ENCODE measurements around the gene PRDX4.
A peak's percentile ranks its signal among the peaks of the same experiment; 100 is the strongest.

The PRDX4 gene

GRCh38 chrX:23667239-23668177 lies at the start of gene PRDX4:
Gene PRDX4, plus strand, starts transcription at chrX:23667493. Its CDS starts 78 bp downstream, at chrX:23667571.
- peak; percentile 87 for DNase-seq (ENCODE audit: extremely low spot score)
- ChIA-PET POLR2A (interaction anchor here (0.6 to 0.7 kb wide), 2 partner anchors 11 to 173 kb away, joined by 3 read pairs; no protein-coding TSS in a partner anchor), CTCF (interaction anchor here (0.5 to 1.1 kb wide), 2 partner anchors 16 to 39 kb away, joined by 3 to 5 read pairs; no protein-coding TSS in a partner anchor)
- TF ChIP-seq L3MBTL2 (conservative IDR thresholded peaks at IDR 0.05) (peak; percentile 92), SUZ12 (IDR thresholded peaks at IDR 0.05) (no peak)

GRCh38 chrX:23621621-23622265 lies 45.5 kb upstream of the PRDX4 start:
- POLR2A ChIA-PET = no interaction called here
- TF ChIP-seq FOXK2 (IDR thresholded peaks at IDR 0.05) = no peak
- no peak for DNase-seq (ENCODE audit: extremely low spot score)
- CTCF ChIA-PET = no interaction called here

DNA sequence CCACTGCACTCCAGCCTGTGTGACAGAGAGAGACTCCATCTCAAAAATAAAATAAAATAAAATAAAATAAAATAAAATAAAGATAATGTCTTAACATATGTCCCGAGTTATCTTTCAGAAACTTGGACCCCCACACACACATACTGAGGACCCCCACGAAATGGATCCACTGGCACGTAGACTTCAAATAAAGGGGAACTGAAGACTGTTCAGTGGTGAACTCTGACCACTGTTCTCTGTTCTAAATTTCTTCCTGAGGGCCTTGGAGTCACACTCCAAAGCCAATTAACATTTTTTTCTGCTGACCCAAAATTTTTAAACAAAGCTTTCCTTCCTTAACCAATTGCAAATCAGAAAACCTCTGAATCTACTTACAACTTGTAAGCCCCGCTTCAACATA lies 43.5 kb upstream of the PRDX4 start:
- POLR2A ChIA-PET = no interaction called here
- TF ChIP-seq HDGF (IDR thresholded peaks at IDR 0.05; ENCODE audit: borderline replicate concordance) (no peak), FOXA1 (IDR thresholded peaks at IDR 0.05) (no peak), ZNF384 (IDR thresholded peaks at IDR 0.05) (no peak), LEF1 (IDR thresholded peaks at IDR 0.05; ENCODE audit: borderline replicate concordance) (no peak), FOXM1 (IDR thresholded peaks at IDR 0.05; ENCODE audit: borderline replicate concordance) (no peak), TARDBP (IDR thresholded peaks at IDR 0.05) (no peak), SP1 (IDR thresholded peaks at IDR 0.05) (no peak), FOXK2 (IDR thresholded peaks at IDR 0.05) (no peak), NFRKB (IDR thresholded peaks at IDR 0.05) (no peak), L3MBTL2 (conservative IDR thresholded peaks at IDR 0.05) (no peak), ELF4 (IDR thresholded peaks at IDR 0.05) (no peak), BHLHE40 (IDR thresholded peaks at IDR 0.05; ENCODE audit: borderline replicate concordance) (no peak)
- DNase-seq (ENCODE audit: extremely low spot score) = no peak
- CTCF ChIA-PET = interaction anchor here (0.7 kb wide), 1 partner anchor 1546 kb away, joined by 3 read pairs; no protein-coding TSS in a partner anchor

- CTCF ChIA-PET = no interaction called here
- no peak for DNase-seq (ENCODE audit: extremely low spot score)
- POLR2A ChIA-PET = no interaction called here
- TF ChIP-seq, protein P1, sequence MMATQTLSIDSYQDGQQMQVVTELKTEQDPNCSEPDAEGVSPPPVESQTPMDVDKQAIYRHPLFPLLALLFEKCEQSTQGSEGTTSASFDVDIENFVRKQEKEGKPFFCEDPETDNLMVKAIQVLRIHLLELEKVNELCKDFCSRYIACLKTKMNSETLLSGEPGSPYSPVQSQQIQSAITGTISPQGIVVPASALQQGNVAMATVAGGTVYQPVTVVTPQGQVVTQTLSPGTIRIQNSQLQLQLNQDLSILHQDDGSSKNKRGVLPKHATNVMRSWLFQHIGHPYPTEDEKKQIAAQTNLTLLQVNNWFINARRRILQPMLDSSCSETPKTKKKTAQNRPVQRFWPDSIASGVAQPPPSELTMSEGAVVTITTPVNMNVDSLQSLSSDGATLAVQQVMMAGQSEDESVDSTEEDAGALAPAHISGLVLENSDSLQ (IDR thresholded peaks at IDR 0.05) = no peak
- TF ChIP-seq L3MBTL2 (conservative IDR thresholded peaks at IDR 0.05) (no peak), FOXM1 (IDR thresholded peaks at IDR 0.05; ENCODE audit: borderline replicate concordance) (no peak), LEF1 (IDR thresholded peaks at IDR 0.05; ENCODE audit: borderline replicate concordance) (no peak), FOXA1 (IDR thresholded peaks at IDR 0.05) (no peak), ARNT (IDR thresholded peaks at IDR 0.05) (no peak), ZNF384 (IDR thresholded peaks at IDR 0.05) (no peak), FOXK2 (IDR thresholded peaks at IDR 0.05) (no peak), HDGF (IDR thresholded peaks at IDR 0.05; ENCODE audit: borderline replicate concordance) (no peak), CTBP1 (IDR thresholded peaks at IDR 0.05; ENCODE audit: borderline replicate concordance) (no peak)
Measured at GRCh38 chrX:23626651-23627050, 40.6 kb upstream of the PRDX4 start.

- TF ChIP-seq HDGF (IDR thresholded peaks at IDR 0.05; ENCODE audit: borderline replicate concordance) (no peak), SUZ12 (IDR thresholded peaks at IDR 0.05) (no peak), BHLHE40 (IDR thresholded peaks at IDR 0.05; ENCODE audit: borderline replicate concordance) (no peak), NFRKB (IDR thresholded peaks at IDR 0.05) (no peak), SP1 (IDR thresholded peaks at IDR 0.05) (no peak)
- no peak for DNase-seq (ENCODE audit: extremely low spot score)
- ChIA-PET CTCF (no interaction called here), POLR2A (no interaction called here)
Measured at GRCh38 chrX:23628131-23628530, 39.2 kb upstream of the PRDX4 start.

GRCh38 chrX:23631136-23631535 lies 36.2 kb upstream of the PRDX4 start:
- no peak for DNase-seq (ENCODE audit: extremely low spot score)
- POLR2A ChIA-PET = no interaction called here
- CTCF ChIA-PET = no interaction called here
- no peak for TF ChIP-seq CTBP1 (IDR thresholded peaks at IDR 0.05; ENCODE audit: borderline replicate concordance)
- no peak for TF ChIP-seq HDGF (IDR thresholded peaks at IDR 0.05; ENCODE audit: borderline replicate concordance)
- no peak for TF ChIP-seq FOXK2 (IDR thresholded peaks at IDR 0.05)
- TF ChIP-seq SUZ12 (IDR thresholded peaks at IDR 0.05) = no peak
- no peak for TF ChIP-seq NFRKB (IDR thresholded peaks at IDR 0.05)
- TF ChIP-seq FOXA1 (IDR thresholded peaks at IDR 0.05) = no peak
- TF ChIP-seq BHLHE40 (IDR thresholded peaks at IDR 0.05; ENCODE audit: borderline replicate concordance) = no peak
- TF ChIP-seq, protein P1 (IDR thresholded peaks at IDR 0.05) = no peak
- no peak for TF ChIP-seq ARNT (IDR thresholded peaks at IDR 0.05)
- no peak for TF ChIP-seq ELF4 (IDR thresholded peaks at IDR 0.05)
- TF ChIP-seq ZNF384 (IDR thresholded peaks at IDR 0.05) = no peak
- TF ChIP-seq LEF1 (IDR thresholded peaks at IDR 0.05; ENCODE audit: borderline replicate concordance) = no peak
- TF ChIP-seq L3MBTL2 (conservative IDR thresholded peaks at IDR 0.05) = no peak
